T-helper 22 cell (primary cell): Measurements from ENCODE around the gene SNX3.
"Not testable (repeated sequence)": the region's sequence is repeated elsewhere in the genome, so short reads cannot be mapped to it uniquely, and the experiment has no call there.

ENCODE experiments used
- DNase-seq: peaks from one replicate; pipeline ENCODE4 v3.0.0-alpha.2; 2020; ENCODE audit warnings: low read depth

SNX3 gene

DNA sequence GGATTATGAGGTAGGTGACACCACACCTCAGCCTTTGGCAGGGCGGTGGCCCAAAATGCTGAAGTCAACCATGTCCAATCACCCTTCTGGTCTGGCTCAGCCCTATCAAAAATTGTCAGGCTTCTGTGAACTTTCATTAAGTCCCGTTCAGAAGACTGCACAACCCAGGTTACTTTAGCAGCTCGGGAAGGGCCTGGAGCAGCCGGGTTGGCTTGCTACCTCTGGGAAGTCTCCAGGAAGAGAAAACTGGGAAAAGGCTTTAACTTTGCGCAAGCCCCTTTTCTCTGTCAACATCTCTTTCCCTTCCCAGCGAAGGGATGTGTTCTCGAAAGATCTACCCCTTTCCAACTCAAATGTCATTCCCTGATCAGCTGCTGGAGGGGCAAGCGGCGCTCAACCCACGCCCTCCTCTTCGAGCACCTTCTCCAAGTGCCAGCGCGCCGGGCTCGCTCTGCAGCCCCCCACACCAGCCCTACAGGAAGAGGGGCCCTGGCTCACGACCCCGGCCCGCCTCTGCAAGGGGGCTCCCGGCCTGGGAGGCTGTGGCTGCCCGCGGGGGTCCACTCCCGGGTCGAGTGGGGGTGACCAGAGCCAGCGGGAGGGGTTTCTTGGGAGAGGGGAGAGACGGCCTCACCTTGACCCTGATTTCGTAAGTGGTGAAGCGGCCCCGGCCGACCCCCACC, 573 bp downstream of the SNX3 start:
- no peak for DNase-seq

DNA sequence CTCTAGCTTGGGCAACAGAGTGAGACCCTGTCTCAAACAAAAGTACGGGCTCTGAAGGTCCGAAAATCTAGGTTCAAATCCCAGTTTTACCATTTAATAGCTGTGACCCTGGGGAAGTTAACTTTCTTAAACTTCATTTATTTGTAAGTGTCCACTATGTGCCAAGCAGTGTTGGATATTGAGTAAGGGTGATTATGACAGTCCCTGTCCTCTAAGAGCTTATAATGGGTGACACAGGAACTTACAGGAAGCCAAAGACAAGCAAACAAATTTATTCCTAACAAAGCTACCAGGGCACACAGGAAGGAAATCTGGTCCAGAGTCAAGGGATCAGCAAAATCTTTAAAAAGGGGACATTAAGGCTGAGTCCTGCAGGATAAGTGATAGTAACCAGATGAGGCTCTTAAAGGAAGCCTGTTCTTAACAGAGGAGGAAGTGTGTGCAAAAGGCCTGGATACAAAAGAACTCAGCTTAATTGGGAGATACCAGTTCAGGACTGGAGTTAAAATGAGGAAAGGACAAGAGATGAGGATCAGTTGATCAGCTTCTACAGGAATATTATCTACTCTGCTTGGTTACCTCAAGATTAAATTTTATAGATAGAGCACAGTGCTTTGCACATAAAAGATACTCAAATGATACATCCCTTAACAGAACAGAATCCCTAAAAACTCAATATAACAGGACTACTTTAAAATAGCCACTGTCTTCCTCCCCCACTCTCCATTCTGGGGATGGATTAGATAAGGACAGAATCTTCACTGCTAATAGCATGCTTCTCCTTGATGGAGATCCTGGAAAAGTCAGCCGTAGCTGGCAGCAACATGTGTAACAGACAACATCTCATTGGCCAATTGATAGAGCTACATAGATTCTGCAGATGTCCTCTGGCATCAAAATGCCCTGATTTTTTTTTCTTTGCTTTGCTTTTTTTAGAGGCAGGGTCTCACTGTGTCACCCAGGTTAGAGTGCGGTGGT, 6.1 kb downstream of the SNX3 start:
- DNase-seq = no peak

DNA sequence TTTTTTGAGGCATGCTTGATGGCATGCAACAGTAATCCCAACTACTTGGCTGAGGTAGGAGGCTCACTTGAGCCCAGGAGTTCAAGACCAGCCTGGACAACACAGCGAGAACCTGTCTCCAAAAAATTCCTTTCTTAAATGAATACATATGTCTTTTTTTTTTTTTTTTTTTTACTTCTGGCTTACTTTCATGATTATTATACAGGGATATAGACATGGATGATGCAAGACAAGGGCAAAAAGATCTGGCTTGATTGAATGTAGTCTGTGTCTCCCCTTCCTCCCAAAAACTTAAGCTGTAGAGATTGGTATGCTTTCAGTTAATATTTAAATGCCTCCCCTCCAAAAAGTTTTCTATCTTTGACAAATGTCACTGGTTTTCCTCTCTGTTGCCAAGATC, 7.6 kb downstream of the SNX3 start:
- DNase-seq = no peak

DNA sequence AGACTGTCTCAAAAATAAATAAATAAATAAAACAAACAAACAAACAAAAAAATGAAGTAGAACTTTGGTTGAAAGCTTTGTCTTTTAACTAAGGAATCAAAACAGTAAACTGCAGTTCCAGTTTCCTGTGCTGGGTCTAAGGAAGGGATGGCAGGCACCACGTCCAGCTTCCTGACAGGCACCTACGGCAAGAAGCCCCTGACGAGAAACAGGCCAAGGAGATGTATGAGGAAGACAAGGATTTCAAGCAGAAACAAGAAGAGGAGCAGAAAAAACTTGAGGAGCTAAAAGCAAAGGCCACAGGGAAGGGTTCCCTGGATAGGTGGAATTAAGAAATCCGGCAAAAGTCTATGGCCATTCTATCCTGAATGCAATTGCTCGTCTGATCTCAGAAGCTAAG, 8.8 kb downstream of the SNX3 start:
- DNase-seq = no peak

DNA sequence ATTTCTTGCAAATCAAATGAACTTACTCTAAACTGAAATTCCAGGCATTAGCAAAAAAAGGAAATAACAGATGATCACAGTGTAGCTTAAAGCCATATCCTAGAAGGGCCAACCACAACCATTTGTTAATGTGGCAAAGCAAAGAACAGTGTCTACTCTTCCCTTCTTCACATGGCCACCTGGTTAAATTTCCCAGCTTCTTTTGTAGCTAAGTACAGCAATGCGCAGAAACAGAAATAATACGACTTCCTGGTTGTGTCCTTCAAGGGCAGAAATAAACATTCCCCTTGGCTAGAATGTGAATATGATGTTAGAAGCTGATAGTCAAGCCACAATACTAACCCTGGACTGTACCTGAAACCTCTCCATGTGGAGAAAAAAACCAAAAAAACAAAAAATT, 9.6 kb downstream of the SNX3 start:
- DNase-seq = no peak

DNA sequence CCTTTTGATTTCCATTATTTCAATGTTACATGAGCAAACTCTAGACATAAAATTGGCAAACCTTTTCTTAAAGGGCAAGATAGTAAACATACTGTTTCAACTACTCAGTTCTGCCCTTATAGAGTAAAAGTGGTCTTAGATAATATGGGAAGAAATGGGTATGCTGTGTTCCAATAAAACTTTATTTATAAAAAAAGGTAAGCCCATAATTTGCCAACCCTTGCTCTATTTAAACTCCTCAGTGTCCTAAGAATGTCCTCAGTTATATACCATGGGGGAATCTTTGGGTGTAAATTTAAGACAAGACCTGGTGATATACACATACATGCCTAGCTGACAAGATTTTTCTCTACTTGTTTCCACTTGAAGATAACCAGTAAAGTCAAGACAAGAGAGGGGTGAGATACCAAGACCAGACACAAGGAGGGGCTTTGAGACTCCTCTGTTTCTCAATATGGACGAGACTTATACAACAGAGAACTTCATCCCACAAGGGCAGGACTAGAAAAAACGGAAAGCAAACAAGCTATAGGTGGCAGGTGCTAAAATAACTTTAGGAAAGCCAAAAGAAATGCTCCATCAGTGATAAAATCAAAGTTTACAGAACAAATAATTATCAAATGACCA, 10.5 kb downstream of the SNX3 start:
- DNase-seq = no peak

DNA sequence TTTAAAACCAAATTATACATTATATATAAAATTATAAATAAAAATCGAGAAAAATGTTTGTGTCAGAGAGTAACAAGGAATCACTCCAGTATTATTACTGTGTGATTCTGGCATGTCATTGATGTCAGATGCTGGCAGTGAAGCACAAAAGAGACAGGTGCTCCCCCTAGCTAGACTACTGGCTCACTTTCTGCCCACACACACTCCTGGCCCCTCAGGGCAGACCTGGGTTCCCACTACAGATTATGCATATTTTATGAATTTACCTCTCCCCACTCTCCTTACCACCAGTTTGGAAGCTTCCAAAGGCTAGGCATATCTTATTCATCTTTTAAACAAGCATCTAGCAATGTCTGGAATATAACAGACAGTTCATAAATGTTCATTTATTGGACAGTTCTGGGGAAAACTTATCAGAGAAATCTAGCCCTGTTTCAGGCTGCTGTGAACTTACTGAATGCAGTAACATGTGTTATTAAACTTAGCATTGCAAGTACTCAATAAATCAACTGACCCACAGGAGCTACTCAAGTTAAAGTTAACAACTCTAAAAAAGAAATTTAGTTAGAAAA, 12.8 kb downstream of the SNX3 start:
- no peak for DNase-seq

DNA sequence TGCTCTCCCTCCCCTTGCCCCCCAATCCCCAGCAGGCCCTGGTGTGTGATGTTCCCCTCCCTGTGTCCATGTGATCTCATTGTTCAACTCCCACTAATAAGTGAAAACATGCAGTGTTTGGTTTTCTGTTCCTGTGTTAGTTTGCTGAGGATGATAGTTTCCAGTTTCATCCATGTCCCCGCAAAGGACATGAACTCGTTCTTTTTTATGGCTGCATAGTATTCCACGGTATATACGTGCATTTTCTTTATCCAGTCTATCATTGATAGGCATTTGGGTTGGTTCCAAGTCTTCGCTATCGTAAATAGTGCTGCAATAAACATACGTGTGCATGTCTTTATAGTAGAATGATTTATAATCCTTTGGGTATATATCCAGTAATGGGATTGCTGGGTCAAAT, 15.7 kb downstream of the SNX3 start:
- not testable (repeated sequence) for DNase-seq

DNA sequence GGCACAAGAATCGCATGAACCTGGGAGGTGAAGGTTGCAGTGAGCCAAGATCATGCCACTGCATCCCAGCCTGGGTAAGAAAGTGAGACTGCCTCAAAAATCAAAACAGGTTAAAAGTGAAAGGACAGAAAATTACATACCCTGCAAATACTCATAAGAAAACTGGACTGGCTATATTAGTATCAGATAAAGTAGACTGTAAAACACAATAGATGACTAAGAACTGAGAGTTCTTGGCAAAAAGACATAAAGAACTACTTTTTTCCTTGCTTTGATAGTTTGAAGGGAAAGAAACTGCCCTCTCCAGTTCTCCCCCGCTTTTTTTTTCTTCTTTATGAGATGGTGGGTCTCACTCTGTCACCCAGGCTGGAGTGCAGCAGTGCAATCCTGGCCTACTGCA, 17.0 kb downstream of the SNX3 start:
- no peak for DNase-seq

DNA sequence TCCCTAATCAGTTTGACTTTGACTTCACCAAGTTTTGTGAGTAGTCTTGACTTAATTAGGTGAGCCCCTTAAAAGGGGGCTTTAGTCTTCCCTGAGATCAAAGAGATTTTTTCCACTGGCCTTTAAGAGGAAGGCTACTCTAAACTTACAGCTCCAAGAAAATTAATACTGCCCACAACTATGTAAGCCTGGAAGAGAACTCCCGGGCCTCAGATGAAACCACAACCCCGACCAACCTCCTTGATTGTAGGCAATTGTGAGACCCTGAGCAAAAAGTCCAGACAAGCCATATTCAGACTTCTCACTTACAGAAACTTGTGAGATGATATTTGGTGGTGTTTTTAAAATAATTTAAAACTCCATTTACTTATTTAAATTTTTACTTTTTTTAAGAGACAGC, 18.1 kb downstream of the SNX3 start:
- no peak for DNase-seq

DNA sequence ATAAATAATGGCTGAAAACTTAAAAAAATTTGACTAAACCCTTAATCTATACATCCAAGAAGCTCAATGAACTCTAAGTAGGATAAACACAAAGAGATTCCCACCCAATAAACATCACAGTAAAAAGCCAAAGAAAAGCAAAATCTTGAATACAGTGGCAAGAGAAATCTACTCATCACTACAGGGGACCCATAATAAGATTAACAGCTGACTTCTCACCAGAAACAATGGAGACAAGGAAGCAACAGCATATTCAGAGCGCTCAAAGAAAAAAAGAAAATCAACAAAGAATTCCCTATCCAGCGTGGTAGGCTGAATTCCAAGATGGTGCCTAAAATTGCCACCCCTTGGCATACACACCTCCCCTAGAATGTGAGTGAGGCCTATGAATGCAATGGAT, 18.6 kb downstream of the SNX3 start:
- no peak for DNase-seq

DNA sequence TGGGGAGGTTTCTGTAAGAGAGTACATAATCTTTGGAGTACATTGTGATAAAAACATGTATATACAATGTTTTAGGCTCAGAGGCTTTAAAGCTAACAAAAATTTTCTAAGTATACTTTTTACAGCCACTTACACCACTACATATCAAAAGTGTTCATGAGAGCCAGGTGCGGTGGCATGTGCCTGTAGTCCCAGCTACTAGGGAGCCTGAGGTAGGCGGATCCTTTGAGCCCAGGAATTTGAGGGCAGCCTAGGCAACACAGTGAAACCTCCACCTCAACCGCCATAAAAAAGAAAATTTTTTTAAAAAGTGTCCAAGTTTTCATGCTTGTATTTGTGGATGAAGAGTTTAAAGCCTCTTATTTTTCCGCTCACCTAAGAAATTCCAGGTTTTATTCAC, 22.5 kb downstream of the SNX3 start:
- no peak for DNase-seq

DNA sequence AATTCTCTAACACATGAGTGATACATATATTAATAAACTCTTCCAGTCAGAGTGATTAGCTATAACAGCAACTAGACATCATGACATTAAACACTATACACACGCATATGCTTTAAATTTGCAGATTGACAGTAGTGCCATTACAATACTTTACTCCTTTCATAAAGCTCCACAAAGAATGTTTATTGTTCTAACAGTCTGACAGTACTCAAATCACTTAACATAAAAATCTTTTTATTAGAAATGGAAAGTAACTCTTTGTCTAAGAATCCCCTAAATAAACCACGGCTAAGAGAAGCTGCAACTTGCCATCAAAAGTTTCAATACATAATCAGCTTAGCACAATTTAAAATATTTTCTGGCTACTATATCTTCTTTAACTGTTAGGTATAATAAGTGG, 24.0 kb downstream of the SNX3 start:
- no peak for DNase-seq

DNA sequence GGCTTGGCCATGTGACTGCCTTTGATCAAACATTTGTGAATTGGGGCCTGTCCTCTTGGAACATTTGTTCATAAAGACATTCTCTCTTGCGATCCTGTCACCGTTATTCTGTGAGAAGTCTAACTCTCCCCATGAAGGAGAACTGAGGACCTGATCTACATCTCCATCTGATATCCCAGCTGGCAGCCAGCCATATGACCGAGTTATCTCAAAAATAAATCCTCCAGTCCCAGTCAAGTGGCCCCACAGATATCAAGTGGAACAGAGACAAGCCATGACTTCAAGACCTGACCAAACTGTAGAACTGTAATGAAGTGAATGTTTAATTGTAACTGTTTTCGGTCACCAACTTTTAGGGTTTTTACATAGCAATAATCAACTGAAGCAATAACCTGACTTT, 25.7 kb downstream of the SNX3 start:
- no peak for DNase-seq

DNA sequence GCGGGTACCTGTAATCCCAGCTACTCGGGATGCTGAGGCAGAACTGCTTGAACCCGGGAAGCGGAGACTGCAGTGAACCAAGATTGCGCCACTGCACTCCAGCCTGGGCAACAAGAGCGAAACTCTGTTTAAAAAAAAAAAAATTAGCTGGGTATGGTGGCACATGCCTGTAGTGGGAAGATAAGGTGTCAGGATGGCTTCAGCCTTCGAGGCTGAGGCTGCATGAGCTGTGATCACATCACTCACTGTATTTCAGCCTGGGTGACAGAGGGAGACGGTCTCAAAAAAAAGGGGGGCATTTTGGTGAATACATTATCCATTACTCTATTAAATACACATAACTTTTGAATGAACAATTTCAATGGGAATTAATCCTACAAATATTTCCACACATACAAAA, 32.4 kb downstream of the SNX3 start:
- no peak for DNase-seq

DNA sequence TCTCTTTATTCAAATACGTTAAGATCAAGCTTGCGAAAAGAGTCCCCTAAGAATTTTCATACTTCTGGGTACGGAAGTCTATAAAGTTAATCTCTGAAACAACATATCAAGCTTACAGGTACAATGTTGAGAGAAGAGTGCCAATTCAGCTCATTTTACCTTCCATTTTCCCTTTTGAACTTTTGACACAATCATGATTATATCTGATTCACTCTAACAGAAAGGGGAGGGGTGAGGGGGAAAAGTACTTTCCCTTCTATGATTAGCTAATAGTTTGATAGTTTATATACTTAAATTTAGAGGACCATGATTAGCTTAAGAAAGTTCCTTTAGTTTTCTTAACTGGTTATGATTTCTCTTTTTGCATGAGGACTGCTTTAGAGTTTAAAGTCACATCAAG, 33.5 kb downstream of the SNX3 start:
- no peak for DNase-seq

DNA sequence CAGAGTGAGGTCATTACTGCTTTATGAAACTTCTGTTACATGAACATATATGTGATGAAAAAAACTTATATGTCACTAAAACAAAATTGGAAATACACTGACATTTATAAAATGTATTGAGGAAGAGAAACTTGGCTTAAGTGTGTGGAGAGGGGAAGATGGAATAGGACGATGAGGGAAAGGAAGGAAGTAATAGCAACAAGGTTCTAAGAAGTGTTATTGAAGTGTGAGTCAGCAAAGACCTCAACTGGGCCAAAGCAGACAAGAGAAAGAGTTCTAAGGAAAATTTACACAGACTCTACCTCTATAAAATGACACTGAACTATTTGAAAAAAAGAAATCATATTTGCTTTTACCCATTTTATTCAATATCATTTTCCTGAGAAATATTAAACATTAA, 38.3 kb downstream of the SNX3 start:
- DNase-seq = no peak

DNA sequence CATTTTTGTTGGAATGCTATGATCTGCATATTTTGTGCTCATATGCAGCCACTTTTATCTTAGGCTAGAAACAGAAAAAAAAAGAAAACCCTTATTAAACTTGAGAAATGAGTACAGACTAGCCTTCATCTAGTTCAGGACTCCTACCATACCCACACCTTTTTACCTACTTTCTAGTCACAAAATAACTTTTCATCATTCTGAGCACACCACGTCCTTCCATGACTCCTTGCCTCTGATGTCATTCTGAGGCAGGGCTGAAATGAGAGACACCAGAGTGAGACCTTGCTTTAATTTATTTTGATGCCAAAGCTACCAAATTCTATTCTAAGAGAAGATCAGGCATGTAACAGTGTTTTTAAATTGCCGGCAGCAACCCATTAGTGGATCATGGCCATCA, 38.8 kb downstream of the SNX3 start:
- no peak for DNase-seq

DNA sequence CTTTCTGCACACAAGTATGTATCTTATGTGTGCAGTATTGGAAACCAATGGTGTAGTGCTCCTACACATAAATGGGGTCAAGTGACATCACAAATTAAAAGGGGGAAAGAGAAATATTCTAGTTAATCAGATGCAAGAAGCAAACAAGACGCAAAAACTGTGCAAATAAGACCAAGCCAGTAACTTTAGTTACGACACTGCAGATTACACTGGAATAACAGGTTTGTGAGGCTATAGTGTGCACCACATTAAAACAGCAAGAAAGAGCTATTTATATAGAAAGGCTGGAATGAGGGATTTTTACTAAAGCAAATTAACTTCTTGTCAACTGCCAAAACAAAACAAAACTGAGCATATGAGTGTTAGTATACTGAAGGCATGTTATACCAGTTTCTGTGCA, 49.2 kb downstream of the SNX3 start:
- DNase-seq = no peak

DNA sequence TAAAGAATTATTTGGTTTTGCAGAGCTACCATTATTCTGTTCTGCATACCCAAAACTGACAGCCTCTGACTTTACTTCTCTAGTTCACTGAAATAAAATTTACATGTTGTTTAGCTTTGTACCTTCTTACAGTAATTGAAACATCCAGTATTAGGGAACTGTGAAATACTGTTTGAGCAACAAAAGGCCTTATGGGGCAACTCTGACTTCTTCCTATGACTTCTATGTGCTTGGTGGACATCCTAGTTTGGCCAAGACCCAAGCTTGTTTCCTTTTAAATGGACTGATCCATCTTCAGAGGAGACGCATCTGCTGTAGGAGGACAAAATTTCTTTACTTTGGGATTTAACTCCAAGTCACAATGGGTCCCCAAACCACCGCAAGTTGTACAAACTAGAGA, 50.3 kb downstream of the SNX3 start:
- no peak for DNase-seq

DNA sequence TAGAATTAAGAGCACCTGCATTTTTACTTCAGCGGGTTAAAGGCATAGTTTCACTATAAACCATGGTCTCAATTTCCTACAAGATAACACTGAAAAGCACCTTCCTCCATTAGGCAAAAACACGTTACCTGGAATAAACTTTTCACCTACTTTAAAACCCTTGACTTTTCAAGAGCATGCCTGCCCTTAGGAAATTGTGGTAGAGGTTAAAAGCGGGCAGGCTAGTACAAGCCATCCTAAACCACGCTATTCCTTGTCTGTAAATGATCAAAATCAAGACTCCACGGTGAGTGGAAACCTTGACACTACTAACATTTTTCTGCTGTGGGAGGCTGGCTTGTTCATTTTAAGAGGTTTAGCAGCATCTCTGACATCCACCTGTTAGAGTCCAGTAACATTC, 51.1 kb downstream of the SNX3 start:
- DNase-seq = no peak

DNA sequence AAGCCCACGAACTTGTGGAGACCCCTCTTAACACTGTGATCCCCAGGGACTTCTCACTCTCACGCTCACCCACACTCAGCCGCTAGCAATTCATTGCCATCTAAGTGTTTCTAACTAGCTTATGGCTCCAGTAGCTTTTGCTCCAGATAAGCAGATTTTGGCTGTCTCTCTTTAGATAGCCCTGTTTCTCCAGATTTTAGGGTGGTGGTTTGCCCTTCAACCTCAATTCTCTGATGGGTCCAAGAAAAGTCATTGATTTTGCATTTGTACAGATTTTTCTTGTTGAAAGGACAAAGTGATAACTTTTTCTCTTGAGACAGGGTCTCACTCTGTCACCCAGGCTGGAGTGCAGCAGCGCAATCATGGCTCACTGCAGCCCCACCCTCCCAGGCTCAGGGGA, 53.8 kb downstream of the SNX3 start:
- no peak for DNase-seq
